ENCODE data around the gene GPR65.

Gene GPR65

GRCh38 chr14:88005050-88005481, at the start of gene GPR65:
Gene GPR65 (plus strand): TSS chr14:88005135. CDS start chr14:88010848, 5,713 bp downstream.
- no peak for DNase-seq

DNA sequence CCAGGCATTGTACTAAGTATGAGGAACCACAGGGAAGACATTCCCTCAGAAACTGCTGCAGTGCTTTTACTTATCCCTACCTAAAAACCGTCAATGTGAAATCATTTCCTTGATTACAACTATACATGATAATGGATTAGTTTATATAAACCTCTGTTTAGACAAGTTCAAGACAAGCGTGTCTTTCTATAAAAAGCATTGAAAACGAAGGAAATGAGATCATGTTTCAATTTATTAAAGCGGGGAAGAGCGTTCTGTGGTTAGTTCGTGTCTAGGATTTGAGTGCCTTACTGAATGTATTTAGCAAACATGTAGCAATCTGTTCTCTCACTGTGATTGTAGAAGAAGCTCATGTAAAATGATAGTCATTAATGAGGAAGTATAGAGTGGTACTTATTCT, 49.4 kb upstream of the GPR65 start:
- no peak for DNase-seq

GRCh38 chr14:87960013-87960787, 44.7 kb upstream of the GPR65 start:
- no peak for DNase-seq

GRCh38 chr14:87961246-87961645, 43.7 kb upstream of the GPR65 start:
- DNase-seq, result no peak

GRCh38 chr14:87966816-87967215, 38.1 kb upstream of the GPR65 start:
- DNase-seq, result no peak

GRCh38 chr14:87967496-87967895, 37.4 kb upstream of the GPR65 start:
- no peak for DNase-seq

DNA sequence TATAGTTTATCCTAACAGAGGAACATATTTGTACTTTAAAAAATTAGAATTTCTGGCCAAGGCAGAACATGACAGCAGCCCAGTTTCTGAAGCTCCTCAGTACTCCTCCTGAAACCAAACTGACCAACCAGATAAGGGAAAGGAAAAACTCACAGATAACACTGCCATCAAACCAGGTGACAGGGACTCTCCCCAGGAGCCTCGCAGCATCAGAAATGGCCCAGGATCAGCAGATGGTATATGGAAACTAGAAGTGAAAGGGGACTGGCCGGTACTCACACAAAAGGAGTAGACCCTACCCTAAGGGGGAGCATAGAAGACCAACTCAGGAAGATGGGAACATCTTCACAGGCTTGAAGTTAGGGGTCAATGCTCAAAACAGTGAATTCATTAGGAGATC, 33.9 kb upstream of the GPR65 start:
- DNase-seq, result no peak

GRCh38 chr14:87975636-87976035, 29.3 kb upstream of the GPR65 start:
- DNase-seq, result no peak

DNA sequence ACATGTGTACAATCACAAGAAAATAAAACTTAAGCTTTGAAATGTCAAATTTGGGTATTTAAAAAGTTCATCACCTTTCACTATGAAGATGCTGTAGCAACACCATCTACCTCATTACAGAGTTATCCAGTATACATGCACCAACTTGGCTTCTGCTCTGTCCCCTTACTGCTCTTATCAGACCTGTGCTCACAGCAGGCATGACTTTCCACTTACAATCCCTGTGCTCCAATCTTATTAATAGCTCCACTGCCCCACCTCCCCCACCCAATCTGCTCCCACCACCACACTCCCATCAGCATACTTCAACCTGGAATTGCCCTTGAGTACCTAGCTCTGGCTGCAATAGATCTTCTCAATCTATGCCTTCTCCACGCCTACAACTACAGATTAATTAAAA, 25.2 kb upstream of the GPR65 start:
- no peak for DNase-seq

DNA sequence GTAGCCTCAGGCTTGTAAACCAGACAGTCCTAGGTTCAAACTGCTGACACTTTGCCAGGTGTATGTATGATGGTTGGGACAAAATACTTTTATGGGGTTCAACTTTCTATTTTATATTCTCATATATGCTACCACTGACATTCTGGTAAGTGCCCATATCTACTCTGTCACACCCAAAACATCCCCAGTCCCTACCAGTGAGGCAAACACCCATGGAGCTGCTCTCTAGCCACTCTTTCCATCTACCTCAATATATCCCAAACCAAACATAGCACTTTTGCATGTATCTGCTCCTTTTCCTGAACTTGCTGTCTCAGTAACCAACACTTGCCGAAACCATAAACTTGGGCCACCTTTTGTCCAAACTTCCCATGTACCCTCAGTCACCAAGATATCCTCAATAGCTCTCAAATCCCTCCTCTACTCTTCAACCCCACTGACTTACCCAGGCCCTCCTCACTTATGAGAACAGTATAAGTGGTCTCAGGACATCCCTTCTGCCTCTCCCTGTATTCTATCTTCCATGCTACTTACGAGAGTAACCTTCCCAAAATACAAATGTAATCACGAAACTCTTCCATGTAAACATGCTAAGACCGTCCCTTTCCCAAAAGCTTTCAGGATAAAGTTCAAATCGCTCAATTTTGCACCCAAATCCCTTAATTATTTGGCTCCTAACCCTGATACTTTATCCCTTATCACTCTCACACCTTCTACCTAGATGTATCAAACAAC, 15.5 kb upstream of the GPR65 start:
- DNase-seq, result no peak

- no peak for DNase-seq
Observed at GRCh38 chr14:87989956-87990299, 15.0 kb upstream of the GPR65 start.

DNA sequence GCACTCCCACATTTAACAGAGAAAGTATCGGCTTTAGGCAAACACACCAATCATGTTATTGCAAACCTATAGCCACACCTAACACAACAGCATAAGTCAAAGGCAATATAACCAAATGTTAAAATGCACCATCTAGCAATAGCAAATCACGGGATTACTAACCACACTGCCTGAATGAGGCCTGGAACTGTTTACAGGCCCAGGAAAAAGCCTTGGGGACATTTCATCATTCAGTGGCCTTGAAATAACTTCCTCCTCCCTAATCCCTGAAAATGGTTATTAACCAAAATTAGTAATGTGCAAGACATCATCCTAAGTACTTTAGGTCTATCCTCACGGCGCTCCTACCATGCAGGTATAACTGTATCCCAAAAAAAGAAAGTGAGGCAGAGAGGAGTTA, 14.3 kb upstream of the GPR65 start:
- DNase-seq, result no peak

GRCh38 chr14:87992346-87992717, 12.6 kb upstream of the GPR65 start:
- no peak for DNase-seq

GRCh38 chr14:87992718-87993628, 12.0 kb upstream of the GPR65 start, which contains the start of gene GALC:
Gene GALC (minus strand): TSS chr14:87993182. CDS start chr14:87993164, 18 bp downstream.
- DNase-seq, result peak; percentile 97

DNA sequence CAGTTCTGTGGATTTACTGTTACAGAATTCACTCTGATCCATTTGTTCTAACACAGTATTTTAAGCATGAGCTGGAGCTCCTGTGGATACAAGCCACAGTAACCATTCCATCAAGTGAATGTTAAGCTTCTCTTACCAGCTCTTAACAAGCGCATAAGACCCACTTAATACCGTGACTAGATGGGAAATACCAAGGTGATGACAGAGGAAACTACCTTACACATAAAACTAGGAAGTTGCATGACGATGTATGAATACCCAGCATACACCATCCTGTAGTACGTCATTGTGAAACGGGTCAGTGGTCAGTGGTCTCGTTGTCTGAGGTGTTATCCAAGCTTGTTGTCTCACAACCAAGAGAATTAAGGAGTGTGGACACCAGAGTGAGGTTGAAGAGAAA, 10.0 kb upstream of the GPR65 start:
- no peak for DNase-seq

- DNase-seq, result peak; percentile 74
Observed at GRCh38 chr14:87995500-87996290, 9.2 kb upstream of the GPR65 start.

DNA sequence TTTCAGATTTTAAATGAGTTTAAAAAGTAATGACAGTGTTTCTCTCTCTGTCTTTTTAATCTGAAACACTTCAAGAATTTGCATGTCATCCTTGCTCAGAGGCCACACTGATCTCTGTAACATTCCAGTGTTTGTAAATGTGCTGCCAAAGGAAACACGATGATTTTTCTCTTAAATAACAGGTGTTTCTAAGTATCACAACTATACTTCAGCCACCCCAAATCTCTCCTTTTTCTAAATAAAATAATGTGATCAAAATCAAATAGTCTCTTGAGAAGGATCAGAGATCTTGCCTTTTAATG, 8.7 kb upstream of the GPR65 start:
- DNase-seq, result no peak

DNA sequence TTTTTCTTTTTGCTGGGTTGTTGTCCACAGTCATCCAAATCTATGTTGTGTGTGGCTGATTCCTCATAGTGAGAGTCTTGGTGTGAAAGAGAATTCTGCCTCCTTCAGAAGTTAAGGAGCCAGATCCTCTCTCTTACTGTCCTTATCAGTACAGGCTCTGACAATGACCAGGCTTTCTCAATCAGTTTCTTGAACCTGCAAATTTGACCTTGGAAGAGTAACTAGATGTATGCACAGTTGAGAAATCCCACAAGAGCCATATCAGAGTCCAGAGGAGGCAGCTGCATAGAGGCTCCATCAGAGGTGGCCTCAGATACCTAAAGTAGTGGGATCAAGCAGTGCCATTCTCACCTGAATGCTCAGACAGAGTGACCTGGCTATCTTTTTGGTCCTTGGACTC, 6.5 kb upstream of the GPR65 start:
- DNase-seq, result no peak

GRCh38 chr14:87999277-87999676, 5.7 kb upstream of the GPR65 start:
- DNase-seq, result no peak

GRCh38 chr14:88002421-88003075, 2.4 kb upstream of the GPR65 start:
- no peak for DNase-seq

DNA sequence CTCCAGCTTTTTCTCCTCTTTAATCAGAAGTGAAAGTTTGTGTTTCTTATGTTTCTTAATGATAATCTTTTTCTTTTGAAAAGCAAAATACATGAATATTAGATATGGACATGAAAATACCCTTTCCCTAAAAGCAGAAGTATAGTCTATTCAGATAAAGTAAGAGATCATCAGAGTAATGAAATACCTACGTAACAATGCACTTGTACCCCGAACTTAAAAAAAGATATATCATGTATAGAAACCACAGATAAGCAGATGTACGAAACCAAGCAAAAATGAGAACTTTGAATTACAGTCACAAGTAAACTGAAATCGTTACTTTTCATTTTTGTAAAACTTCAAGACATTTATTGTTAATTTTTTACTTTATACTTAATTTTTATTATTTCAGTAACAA, 1.5 kb upstream of the GPR65 start:
- no peak for DNase-seq

DNA sequence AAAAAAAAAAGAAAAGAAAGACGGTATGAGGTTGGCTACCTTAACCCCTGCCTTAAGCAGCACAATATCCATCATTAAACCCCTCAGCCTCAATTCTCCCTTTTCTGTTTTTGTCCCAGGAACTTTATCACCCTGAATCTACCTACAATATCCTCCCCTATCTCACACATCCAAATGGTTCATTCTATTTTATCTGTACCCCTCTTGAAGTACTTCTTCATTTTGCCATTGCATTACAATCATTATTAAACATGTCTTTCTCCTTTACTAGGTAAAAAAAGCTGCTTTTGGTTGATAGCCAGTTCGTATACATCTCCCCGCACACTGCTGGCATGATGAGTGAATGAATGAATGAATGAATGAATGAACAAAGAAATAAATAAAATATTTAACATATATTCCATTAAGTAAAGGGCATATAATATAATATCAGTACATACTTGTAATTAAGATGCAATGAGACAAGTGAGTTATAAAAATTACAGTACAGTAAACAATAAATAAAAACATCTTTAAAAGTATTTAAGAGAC, 364 bp upstream of the GPR65 start:
- no peak for DNase-seq
